HEK293T (cell line): ENCODE results near the gene TRPM3.

ENCODE experiments used
- ARNT ChIP-seq: fragments of 450-650 bp; IDR thresholded peaks from 2 replicates; pipeline ENCODE4 v1.6.1; 2017; ENCODE audit warnings: mild to moderate bottlenecking
- ELF4 ChIP-seq: fragments of 450-650 bp; IDR thresholded peaks from 2 replicates; pipeline ENCODE4 v1.6.1; 2017; ENCODE audit warnings: antibody characterized with exemption
- FOXM1 ChIP-seq: fragments of 450-650 bp; IDR thresholded peaks from 2 replicates; pipeline ENCODE4 v1.6.1; 2017; ENCODE audit warnings: mild to moderate bottlenecking, borderline replicate concordance
- HDGF ChIP-seq: fragments of 450-650 bp; IDR thresholded peaks from 2 replicates; pipeline ENCODE4 v1.6.1; 2017; ENCODE audit warnings: antibody characterized with exemption, borderline replicate concordance
- L3MBTL2 ChIP-seq: fragments of 450-650 bp; conservative IDR thresholded peaks from 2 replicates; pipeline ENCODE4 v1.6.1; 2016; ENCODE audit warnings: mild to moderate bottlenecking
- NFRKB ChIP-seq: fragments of 450-650 bp; IDR thresholded peaks from 2 replicates; pipeline ENCODE4 v1.6.1; 2016; ENCODE audit warnings: mild to moderate bottlenecking, moderate library complexity
- SP1 ChIP-seq: fragments of 450-650 bp; IDR thresholded peaks from 2 replicates; pipeline ENCODE4 v1.6.1; 2017
- SUZ12 ChIP-seq: fragments of 450-650 bp; IDR thresholded peaks from 2 replicates; pipeline ENCODE4 v1.6.1; 2016; ENCODE audit warnings: mild to moderate bottlenecking
- ZNF384 ChIP-seq: fragments of 450-650 bp; IDR thresholded peaks from 2 replicates; pipeline ENCODE4 v1.6.1; 2016

GRCh38 chr9:70567511-70567910 lies 553.9 kb downstream of the TRPM3 start:
- no peak for TF ChIP-seq SP1
- TF ChIP-seq L3MBTL2 = no peak
- TF ChIP-seq ELF4 = no peak
- no peak for TF ChIP-seq FOXM1
- no peak for TF ChIP-seq ARNT
- TF ChIP-seq SUZ12 = no peak
- TF ChIP-seq HDGF = no peak
- no peak for TF ChIP-seq ZNF384
- TF ChIP-seq NFRKB = no peak
